GM19025 (cell line): ENCODE results near the gene PILRA.
A peak's percentile ranks its signal among the peaks of the same experiment; 100 is the strongest.
"Not testable (repeated sequence)": the region's sequence is repeated elsewhere in the genome, so short reads cannot be mapped to it uniquely, and the experiment has no call there.

Experiments used
- ATAC-seq: cut with Tn5 transposase; IDR thresholded peaks from one replicate; pipeline ENCODE4 v1.9.1; 2021; ENCODE audit warnings: mild to moderate bottlenecking, low read depth, moderate library complexity; ENCODE audit not compliant: unreplicated experiment

The PILRA gene

GRCh38 chr7:100432621-100433275 is 59.5 kb downstream of the PILRA start:
- no peak for ATAC-seq

GRCh38 chr7:100433276-100433591 is 59.9 kb downstream of the PILRA start:
- ATAC-seq: no peak

DNA sequence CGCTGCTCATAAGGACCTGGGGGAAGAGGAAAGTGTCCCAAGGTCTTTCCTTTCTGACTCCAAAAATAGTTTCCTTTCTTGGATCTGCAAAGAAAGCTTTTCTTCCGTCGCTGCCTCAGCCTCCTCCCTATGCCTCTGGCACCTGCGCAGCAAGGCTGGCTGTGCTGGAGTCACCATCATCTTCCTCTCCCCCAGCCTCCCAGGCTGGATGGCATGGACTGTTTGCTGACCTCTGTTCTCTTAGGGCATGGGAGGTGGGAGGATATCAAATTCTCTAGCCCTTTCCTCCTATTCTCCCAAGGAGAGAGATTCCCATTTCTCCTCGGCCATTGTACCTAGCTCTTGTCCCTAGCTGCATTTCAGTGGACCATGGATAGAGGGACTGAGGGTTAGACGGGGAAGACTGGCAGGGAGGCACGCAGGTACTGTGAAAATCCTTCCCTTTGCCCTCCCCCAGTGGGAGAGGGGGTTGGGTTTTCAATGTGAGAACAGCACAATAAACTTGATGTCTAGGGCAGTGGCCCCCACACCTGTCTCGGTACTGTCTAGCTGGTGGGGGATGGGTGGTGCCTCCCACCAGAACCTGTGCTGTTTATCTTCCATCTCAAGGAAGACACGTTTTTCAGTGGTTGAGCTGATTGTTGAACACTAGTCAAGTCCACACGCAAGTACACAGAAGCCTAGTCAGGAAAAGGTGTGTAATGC is 60.5 kb downstream of the PILRA start:
- no peak for ATAC-seq

DNA sequence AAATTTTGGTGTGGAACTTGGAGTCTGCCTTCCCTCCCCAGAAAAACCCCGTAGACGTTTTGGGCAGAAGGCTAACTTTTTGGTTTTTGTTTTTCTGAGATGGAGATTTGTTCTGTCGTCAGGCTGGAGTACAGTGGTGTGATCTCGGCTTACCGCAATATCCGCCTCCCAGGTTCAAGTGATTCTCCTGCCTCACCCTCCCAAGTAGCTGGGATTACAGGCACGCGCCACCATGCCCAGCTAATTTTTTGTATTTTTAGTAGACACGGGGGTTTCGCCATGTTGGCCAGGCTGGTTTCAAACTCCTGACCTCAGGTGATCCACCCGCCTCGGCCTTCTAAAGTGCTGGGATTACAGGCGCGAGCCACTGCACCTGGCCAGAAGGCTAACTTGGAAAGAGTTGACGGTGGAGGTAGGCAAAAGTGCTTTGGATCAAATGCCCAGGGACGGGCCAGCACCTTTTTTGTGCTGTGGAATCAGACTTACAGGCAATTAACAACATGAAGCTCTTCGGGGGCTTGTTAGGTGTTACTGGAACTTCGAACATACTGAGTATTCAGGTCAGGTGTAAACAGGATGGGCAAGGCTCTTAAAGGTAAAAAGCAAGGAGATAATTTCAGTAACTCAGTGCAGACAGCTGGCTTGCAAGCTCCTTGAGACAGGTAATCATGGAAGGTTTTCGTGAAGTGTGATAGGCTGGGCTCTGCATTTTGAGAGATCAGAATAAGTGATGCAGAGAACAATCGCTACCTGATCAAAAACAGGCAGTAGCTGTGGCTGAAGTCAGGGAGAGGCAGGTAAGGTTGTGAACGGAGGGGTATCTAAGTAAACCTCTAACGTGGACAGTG is 61.2 kb downstream of the PILRA start:
- ATAC-seq: no peak

DNA sequence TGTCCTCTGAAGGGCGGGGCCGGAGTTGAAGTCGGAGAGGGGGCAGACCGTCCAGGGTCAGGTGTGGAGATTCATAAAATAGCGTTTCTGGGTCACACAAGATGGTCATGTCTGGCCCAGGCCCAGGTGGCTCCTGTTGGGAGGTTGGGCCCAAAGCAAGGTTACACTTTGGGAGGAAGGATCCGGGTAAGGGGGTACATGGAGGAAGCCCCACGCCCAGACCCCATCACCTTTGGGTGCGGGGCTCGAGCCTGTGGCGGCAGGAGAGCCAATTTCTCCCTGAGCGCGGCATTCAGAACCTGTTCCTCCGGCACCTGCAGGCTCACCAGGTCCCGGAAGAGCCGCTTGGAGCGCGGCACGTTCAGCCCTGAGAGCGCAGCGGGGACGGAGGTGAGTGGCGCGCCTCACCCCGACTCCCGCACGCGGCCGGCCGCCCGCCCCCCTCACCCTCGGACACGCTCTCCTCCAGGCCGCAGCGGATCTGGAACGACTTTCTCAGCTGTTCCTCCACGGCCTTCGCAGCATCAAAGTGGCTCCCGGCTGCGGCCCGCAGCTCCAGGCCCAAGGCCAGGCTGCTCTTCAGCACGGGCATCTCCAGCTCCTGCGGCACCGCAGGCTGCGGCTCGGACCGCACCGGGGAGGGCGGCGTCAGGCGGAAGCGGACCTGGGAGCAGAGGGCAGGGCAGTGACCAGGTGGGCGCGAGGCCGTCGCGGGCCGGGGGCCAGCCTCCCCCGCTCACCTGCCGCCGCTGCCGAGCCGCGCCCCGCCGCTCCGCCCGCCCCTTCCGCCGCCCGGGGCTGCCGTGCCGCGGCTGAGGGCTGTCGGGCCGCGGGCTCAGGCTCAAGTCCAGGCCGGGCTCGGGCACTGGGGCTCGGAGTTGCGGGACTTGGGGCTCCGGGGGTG is 62.4 kb downstream of the PILRA start:
- ATAC-seq: peak; percentile 27

DNA sequence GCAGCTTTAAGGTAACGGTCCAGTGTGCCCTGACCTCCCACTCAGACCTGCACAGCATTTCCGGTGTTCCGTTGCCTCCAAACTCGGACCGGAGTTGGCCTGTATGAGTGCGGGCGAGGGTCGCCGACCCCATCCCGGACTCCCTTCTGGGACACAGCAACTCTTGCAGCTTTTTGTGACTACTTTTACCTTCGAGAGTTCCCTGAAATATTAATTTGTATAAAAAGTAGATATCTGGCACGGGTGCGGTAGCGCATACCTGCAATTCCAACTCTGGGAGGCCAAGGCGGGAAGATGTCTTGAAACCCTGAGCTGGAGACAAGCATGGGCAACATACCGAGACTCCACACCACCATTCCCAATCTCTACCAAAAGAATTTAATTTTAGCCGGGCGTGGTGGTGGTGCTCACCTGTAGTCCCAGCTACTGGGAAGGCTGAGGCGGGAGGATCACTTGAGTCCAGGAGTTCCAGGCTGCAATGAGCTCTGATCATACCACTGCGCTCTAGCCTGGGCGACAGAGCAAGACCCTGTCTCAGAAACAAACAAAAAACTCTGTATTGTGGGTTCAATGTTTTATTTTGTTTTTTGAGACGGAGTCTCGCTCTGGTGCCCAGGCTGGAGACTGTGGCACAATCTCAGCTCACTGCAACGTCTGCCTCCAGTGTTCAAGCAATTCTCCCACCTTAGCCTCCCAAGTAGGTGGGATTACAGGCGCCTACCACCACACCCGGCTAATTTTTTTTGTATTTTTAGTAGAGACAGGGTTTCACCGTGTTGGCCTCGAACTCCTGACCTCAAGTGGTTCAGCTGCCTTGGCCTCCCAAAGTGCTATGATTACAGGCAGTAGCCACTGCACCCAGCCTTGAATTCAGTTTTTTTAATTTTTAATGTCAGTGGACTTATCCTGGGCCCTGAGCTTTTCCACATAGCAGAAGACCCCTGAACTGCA is 64.1 kb downstream of the PILRA start:
- no peak for ATAC-seq

DNA sequence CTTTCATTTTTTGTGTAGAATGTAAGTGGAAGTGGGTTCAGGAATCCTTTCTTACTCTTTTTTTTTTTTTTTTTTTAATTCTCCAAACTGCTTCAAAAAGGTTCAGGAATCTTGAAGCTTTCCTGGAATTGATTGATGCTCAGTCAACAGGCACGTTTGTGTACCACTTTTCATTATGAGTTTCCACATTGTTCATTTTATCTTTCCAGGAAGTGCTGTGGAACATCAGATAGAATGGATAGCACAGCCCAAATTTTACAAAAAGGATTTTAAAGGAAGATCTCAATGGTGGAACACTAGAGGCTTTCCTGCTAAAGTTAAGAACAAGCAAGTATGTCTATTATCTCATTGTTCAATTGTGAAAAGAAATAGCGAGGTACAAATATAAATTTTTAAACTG is 64.9 kb downstream of the PILRA start:
- no peak for ATAC-seq

DNA sequence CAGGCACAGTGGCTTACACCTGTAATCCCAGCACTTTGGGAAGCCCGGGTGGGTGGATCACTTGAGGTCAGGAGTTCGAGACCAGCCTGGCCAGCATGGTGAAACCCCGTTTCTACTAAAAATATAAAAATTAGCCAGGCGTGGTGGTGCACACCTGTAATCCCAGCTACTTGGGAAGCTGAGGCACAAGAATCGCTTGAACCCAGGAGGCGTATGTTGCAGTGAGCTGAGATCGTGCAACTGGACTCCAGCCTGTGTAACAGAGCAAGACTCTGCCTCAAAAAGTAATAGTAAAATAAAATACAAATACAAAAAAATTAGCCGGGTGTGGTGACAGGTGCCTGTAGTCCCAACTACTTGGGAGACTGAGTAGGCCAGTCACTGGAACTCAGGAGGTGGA is 65.4 kb downstream of the PILRA start:
- ATAC-seq: not testable (repeated sequence)

DNA sequence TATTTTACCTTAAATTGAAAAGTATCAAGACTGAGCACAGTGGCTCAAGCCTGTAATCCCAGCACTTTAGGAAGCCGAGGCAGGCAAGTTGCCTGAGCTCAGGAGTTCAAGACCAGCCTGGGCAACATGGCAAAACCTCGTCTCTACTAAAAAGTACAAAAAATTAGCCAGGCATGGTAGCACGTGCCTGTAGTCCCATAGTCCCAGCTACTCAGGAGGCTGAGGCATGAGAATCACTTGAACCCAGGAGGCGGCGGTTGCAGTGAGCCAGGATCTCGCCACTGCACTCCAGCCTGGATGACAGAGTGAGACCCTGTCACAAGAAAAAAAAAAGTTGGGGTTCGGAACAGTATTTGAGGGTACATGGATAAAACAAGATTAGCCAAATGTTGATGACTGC is 66.0 kb downstream of the PILRA start:
- not testable (repeated sequence) for ATAC-seq

DNA sequence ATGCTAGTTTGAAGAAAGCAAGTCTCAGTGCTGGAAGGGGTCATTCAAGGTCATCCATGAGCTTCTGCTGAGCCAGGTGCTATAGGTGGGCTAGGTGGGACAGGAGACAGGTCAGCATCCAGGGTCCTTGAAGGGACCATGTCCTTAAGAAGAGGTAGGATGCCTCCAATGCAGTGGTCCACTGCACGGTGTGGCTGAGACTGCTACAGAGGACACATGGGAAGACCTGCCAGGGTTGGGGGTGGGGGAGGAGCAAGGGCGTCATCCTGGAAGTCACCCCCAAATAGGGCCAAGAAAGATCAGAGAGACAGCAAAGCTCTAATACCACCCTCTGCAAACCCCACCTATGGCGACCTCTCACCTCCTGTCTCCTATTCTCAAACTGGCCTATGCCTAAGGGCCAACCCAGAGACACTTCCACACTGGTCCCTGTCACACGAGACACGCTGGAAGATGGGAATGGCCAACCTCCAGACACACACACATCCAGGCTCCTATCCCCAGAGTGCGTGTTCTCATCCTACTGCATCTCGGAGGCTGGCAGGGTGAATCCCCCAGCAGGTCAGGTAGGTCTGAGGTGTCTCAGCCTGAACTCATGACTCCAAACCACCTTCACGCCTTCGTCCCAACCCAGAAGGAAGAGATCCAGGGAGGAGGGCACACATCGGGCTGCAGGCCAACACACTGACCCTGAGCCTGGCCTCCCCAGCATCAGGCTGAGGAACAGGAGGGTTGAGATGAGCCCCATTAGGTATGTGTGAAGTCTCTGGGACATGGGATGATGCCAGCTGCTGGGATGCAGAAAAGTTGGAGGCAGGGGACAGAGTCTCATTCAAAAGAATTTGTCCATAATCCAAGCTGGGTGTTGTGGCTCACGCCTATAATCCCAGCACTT is 68.6 kb downstream of the PILRA start:
- ATAC-seq: no peak

- no peak for ATAC-seq
Measured at GRCh38 chr7:100443096-100443840, 70.0 kb downstream of the PILRA start.

GRCh38 chr7:100444311-100445278 is 71.3 kb downstream of the PILRA start:
- no peak for ATAC-seq

DNA sequence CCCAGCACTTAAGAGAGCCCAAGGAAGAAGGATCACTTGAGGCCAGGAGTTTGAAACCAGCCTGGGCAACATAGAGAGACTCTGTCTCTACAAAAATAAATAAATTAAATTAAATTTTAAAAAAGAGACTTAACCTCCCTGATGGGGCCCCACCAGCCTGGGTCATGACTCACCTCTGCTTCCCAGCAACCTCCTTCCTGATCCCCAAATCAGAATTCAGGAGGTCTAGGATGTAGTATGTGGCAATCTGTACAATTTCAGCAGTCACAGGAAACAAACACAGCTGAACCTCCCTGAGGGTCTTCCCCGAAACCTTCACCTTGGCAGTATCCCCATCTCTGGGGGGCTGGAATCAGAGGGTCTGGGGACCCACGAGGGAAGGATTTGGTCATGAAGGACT is 72.8 kb downstream of the PILRA start:
- ATAC-seq: no peak

- not testable (repeated sequence) for ATAC-seq
Measured at GRCh38 chr7:100447363-100447762, 74.1 kb downstream of the PILRA start.

DNA sequence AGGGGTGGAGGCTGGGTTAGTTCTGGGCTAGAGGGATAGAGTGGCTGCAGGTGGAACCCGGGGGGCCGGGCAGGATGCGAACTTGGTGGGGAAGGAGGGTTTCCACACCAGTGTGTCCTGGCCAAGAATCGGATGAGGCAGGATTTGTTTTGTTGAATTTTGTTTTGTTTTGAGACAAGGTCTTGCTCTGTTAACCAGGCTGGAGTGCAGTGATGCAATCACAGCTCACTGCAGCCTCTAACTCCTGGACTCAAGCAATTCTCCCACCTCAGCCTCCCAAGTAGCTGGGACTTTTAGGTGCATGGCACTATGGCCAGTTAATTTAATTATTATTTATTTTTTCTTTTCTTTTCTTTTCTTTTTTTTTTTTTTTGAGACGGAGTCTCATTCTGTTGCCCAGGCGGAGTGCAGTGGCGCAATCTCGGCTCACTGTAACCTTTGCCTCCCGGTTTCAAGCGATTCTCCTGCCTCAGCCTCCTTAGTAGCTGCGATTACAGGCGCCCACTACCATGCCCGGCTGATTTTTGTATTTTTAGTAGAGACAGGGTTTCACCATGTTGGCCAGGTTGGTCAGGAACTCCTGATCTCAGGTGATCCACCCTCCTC is 76.0 kb downstream of the PILRA start:
- ATAC-seq: no peak
